DMS153 treated with DMSO at 0.1 percent for 48 hours (cell line): ENCODE data around the gene GNGT2.
A peak's percentile ranks its signal among the peaks of the same experiment; 100 is the strongest.

Source experiments
- DNase-seq: peaks from one replicate; lab custom pipeline; 2025; ENCODE audit not compliant: unreplicated experiment; lab: John Stamatoyannopoulos, UW

The GNGT2 gene

DNA sequence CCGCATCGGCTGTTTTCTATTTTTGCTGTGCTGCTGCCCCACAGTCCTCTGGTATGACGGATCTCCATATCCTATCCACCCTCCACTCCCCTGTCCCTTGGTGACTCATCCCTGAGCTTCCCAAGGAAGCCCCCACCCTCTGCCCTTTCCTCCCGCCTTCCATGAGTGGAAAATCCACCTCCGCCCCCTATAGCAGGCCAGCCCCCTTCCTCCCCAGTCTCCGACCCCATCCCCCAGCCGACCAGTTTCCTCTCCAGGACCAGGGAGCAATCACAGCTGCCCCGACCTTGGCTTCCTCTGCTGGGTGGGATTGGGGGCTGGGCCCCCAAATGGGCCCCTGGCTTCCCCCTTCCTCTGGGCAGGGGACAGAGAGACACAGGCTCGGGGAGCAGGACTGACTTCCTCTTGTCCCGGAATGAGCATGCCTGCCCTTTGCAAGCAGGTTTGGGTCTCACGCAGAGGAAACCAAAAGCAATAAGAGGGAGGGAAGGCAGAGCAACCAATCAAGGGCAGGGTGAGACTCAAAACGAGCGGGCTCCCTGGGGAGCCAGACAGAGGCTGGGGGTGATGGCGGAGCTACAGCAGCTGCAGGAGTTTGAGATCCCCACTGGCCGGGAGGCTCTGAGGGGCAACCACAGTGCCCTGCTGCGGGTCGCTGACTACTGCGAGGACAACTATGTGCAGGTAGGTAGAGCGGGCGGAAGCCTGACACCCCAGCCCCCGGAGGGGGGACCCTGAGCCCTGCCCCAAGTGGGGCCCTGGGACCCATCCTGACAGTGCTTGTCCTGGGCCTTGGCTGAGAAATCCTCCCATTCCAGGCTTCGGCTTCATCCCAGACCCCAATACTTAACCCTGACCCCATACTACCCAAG is at the start of gene GNGT2, which contains the start of gene ABI3:
Gene GNGT2 (minus strand): TSS at position 417 of the 872 bp plus-strand sequence. CDS start 3,152 bp downstream, outside the sequence.
Gene ABI3 (plus strand): TSS at position 550 of the 872 bp plus-strand sequence. CDS start 18 bp downstream, at position 568.
- no peak for DNase-seq

DNA sequence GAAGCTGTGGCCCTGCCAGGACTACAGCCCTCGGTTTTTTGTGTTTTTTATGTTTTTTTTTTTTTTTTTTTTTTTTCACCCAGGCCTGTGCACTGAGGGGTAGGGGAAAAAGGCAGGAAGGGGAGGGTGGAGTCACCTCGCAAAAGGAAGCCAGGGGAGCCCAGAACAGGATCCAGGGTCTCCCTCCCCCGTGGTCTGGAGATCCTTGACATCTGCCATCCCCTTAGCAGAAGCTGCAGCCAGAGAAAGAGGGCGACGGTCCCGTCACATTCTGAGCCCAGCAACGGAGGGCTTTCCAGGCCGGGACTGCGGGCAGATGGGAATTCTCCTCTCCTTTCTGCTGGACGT is 49.3 kb upstream of the GNGT2 start:
- DNase-seq = no peak

- DNase-seq = no peak
Measured at GRCh38 chr17:49258394-49258793, 48.0 kb upstream of the GNGT2 start.

GRCh38 chr17:49255125-49255524 is 44.8 kb upstream of the GNGT2 start:
- no peak for DNase-seq

- no peak for DNase-seq
Measured at GRCh38 chr17:49254066-49254465, 43.7 kb upstream of the GNGT2 start.

DNA sequence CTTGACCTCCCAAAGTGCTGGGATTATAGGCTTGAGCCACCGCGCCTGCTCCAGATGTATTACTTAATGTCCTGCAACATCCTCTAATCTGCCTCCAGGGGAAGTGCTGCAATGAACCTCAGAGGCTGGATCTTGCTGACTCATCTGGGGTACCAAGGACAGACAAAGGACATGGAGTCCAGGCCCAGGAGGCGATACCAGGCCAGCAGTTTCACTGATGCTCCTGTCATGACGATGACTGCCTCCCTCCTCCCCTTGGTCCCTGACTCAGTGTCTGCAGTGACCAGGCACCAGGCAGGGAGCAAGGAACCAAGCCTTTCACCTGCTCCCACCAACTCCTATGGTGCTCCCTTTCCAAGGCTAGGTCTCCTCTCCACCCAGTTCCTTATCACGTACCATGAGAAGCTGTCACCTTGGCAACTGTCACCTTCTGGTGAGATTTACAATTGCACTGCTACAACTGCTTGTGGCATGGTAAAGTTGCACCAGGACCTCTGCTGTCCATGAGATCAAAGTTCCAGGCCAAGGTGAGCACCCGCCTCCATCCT is 41.8 kb upstream of the GNGT2 start:
- no peak for DNase-seq

DNA sequence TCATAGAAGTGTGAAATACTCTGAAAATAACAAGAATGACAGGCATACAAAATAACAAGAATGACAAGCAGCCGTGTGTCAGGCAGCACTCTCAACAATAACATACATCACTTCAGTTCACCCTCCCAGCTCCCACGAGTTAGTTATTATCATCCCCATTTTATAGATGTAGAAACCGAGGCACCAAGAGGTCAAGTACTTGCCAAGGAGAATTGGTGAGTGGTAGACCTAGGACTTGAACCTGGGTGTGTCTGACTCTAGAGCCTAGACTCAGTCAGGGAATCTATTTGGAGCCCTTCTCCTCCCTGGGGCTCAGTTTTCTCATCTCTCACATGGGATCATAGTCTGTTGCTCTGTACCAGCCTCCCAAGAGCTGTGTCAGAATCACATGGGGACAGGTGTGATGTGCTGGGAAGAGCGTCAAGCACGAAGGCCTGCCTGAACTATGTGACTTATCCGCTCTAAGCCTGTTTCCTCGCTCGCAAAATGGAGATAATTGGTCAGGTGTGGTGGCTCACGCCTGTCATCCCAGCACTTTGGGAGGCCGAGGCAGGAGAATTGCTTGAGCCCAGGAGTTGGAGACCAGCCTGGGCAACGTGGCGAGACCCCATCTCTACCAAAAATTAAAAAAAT is 39.6 kb upstream of the GNGT2 start:
- no peak for DNase-seq

DNA sequence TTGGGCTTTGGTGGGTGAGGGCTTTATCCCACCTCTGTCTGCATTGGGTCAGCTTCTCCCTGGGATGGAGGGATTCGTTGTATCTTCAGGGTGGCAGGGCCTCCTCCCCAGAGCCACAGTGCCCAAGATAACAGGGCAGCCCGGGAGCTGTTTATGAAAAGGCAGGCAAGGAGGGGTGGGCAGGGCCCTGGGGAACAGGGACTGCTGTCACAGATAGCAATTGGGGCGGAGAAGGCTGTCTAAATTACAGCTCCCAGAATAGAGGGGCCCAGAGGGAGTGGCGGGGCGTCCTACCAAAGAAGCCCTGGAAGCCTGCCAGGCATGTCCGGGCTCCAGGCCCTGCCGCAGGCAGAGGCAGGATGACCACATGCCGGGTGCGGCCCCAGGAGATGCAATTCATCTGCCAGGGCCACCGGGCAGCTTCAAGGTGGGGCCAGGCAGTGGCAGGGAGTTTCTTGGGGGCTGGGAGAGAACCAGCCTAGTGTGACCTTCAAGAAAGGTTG is 39.0 kb upstream of the GNGT2 start:
- no peak for DNase-seq

DNA sequence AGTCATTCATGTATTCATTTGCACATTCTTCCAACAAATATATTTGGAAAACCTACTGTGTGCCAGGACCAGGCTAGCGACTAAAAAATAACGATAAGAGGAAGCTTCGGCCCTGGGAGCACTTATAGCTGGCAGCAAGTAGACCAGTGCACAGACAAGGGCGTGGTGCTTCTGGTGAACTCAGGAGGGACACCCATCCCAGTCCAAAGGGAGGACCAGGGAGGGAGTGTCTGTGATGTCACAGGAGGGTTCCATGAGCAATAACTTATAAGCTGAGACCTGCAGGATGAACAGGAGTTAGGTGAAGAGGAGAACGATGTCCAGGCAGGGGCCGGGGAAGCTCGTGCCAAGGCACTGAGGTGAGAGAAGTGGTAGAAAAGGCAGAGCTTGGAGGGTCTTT is 37.6 kb upstream of the GNGT2 start:
- DNase-seq = no peak

DNA sequence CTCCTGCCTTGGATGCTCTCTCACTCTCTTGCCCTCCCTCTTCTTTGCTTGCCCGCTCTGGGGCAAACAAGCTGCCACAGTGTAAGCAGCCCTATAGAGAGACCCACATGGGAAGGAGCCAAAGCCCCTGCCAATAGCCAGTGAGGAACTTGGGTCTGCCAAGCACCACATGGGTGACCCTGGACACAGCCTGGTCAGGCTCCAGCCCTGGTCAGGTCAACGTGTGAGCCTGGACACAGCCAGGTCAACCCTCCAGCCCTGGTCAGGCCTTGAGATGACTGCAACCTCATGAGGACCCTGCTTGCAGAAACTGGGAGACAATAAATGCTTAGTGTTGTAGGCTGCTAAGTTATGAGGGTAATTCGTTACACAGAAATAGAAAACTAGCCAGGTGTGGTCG is 34.5 kb upstream of the GNGT2 start:
- no peak for DNase-seq

DNA sequence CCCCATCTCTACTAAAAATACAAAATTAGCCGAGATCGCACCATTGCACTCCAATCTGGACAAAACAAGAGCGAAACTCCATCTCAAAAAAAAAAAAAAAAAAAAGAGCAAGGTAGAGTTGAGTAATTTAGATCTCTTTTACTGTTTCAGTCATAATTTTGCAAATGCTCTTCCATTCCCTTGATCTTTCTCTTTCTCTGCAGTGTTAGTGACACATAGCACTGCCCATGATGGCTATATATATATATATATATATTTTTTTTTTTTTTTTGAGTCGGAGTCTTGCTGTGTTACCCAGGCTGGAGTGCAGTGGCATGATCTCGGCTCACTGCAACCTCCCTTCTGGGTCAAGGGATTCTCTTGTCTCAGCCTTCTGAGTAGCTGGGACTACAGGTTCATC is 32.4 kb upstream of the GNGT2 start:
- DNase-seq = no peak

GRCh38 chr17:49241692-49242397 is 31.5 kb upstream of the GNGT2 start:
- no peak for DNase-seq

DNA sequence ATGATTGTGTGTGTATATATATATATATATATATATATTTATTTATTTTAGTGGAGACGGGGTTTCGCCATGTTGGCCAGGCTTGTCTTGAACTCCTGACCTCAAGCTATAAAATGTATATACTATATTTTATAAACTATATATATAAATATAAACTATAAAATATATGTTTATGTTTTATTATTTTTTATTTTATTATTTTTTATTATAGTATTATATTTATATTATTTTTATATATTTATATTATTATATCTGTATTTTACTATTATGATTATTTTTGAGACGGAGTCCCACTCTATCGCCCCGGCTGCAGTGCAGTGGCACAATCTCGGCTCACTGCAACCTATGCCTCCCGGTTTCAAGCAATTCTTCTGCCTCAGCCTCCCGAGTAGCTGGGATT is 30.7 kb upstream of the GNGT2 start:
- DNase-seq = no peak

GRCh38 chr17:49240619-49241018 is 30.2 kb upstream of the GNGT2 start:
- no peak for DNase-seq

DNA sequence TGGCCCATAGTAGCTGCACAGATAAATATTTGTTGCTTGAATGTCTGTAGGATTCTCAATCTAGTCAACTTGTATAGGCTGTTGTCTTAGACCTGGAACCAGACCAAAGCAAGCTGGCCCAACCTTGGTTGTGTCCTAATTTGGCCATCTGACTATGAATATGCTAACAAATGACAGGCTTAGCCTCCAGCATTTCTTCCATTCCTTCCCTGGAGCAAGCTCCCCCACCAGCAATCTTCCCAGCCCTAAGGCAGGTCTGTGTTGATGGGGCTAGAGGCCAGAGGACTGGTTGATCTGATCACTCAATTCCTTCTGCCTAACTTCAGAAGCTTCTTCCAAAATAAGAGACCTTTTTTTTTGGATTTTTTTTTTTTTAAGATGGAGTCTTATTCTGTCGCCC is 29.6 kb upstream of the GNGT2 start:
- no peak for DNase-seq

DNA sequence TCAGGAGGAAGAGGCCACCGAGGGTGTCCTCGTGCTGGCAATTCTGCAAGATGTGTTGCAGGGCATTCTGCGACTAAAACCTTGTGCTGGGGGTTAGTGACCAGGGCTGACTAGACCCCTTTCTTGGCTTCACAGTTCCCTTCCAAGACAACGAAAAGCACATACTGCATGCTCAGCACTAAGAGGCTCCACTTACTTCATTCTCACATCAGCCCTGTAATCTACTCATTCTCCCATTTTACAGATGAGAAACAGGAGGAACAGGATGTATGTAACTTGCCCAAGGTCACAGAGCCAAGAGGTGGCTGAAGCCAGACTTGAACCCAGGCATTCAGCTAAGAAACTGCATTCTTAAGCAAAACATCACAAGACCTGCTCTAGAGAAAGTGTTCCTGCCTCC is 25.5 kb upstream of the GNGT2 start:
- DNase-seq = no peak

GRCh38 chr17:49234509-49235080 is 24.2 kb upstream of the GNGT2 start:
- DNase-seq = no peak

GRCh38 chr17:49231563-49231894 is 21.2 kb upstream of the GNGT2 start:
- DNase-seq = no peak

GRCh38 chr17:49230636-49231562 is 20.5 kb upstream of the GNGT2 start, which contains the start of gene PHOSPHO1:
TSS of gene PHOSPHO1 (minus strand) at chr17:49230787. CDS start at chr17:49226691, 4,096 bp downstream.
- DNase-seq = peak; percentile 40
